ENCODE results near the gene TNFAIP3.

- TF ChIP-seq CTCF (IDR thresholded peaks at IDR 0.05; ENCODE audit: extremely low read depth in 1 of 2, insufficient read depth in 1 of 2, low read depth in 1 of 2, low read length in 2 of 2) (no peak), POLR2AphosphoS5 (IDR thresholded peaks at IDR 0.05; ENCODE audit: insufficient read depth, low read depth, low read length) (no peak), EZH2 (IDR thresholded peaks at IDR 0.05; ENCODE audit: borderline replicate concordance, low read depth, low read length, severe bottlenecking) (no peak), JUN (IDR thresholded peaks at IDR 0.05; ENCODE audit: borderline replicate concordance, insufficient read depth, insufficient read length, low read depth) (no peak), MYC (IDR thresholded peaks at IDR 0.05; ENCODE audit: low read depth, low read length) (no peak), FOS (IDR thresholded peaks at IDR 0.05; ENCODE audit: borderline replicate concordance, insufficient read depth, low read length) (no peak), POLR2A (IDR thresholded peaks at IDR 0.05; ENCODE audit: low read depth, low read length) (no peak)
Measured at GRCh38 chr6:137820952-137821351, 46.1 kb upstream of the TNFAIP3 start.
